ENCODE results near the gene NCAM2.

- no peak for TF ChIP-seq CTCF (IDR thresholded peaks at IDR 0.05 in 8 of 11, conservative IDR thresholded peaks at IDR 0.05 in 3 of 11)
- no peak for TF ChIP-seq POLR2AphosphoS5 (IDR thresholded peaks at IDR 0.05)
Measured at GRCh38 chr21:21183092-21183491, 184.9 kb downstream of the NCAM2 start.
